ENCODE results near the gene DGKQ.

DGKQ gene

GRCh38 chr4:996997-997374 lies 23.6 kb upstream of the DGKQ start:
- no peak overlapping the region for H3K4me3 ChIP-seq (ENCODE audit: low read depth, low read length)

GRCh38 chr4:996030-996996 lies 22.9 kb upstream of the DGKQ start:
- no peak overlapping the region for H3K4me3 ChIP-seq (ENCODE audit: low read depth, low read length)
- no peak for DNase-seq (ENCODE audit: low read depth)
- TF ChIP-seq CTCF (IDR thresholded peaks at IDR 0.05; ENCODE audit: low read depth, low read length, missing control alignments), result no peak

More at GRCh38 chr4:996997-997374, 23.6 kb upstream of the DGKQ start:
- no peak for DNase-seq (ENCODE audit: low read depth)
- no peak for TF ChIP-seq CTCF (IDR thresholded peaks at IDR 0.05; ENCODE audit: low read depth, low read length, missing control alignments)

- TF ChIP-seq CTCF (IDR thresholded peaks at IDR 0.05; ENCODE audit: low read depth, low read length, missing control alignments), result no peak
- no peak for DNase-seq (ENCODE audit: low read depth)
- H3K4me3 ChIP-seq (ENCODE audit: low read depth, low read length), result no peak overlapping the region
Measured at GRCh38 chr4:995311-996026, 22.1 kb upstream of the DGKQ start.

- DNase-seq (ENCODE audit: low read depth), result no peak
- TF ChIP-seq CTCF (IDR thresholded peaks at IDR 0.05; ENCODE audit: low read depth, low read length, missing control alignments), result no peak
- H3K4me3 ChIP-seq (ENCODE audit: low read depth, low read length), result no peak within 1 kb of the TSS
Measured at GRCh38 chr4:993111-994029, 20.0 kb upstream of the DGKQ start, which contains the start of gene SLC26A1. Gene SLC26A1, minus strand, starts transcription at chr4:993404. Its CDS starts 1,701 bp downstream, at chr4:991703.

GRCh38 chr4:992297-993110 lies 19.1 kb upstream of the DGKQ start:
- H3K4me3 ChIP-seq (ENCODE audit: low read depth, low read length), result no peak overlapping the region
- TF ChIP-seq CTCF (IDR thresholded peaks at IDR 0.05; ENCODE audit: low read depth, low read length, missing control alignments), result no peak
- no peak for DNase-seq (ENCODE audit: low read depth)
